CMK (cell line): ENCODE results near the gene GABRP.
"Not testable (repeated sequence)": the region's sequence is repeated elsewhere in the genome, so short reads cannot be mapped to it uniquely, and the experiment has no call there.

ENCODE experiments used
- DNase-seq: peaks from one replicate; pipeline ENCODE4 v3.0.0-alpha.2; 2010; ENCODE audit warnings: low read depth

Gene GABRP

GRCh38 chr5:170755679-170756456 is 27.7 kb upstream of the GABRP start:
- DNase-seq: no peak

GRCh38 chr5:170756691-170757090 is 26.8 kb upstream of the GABRP start:
- no peak for DNase-seq

- no peak for DNase-seq
Observed at GRCh38 chr5:170757182-170757601, 26.3 kb upstream of the GABRP start.

- no peak for DNase-seq
Observed at GRCh38 chr5:170757669-170758068, 25.9 kb upstream of the GABRP start.

GRCh38 chr5:170758481-170758880 is 25.0 kb upstream of the GABRP start:
- no peak for DNase-seq

DNA sequence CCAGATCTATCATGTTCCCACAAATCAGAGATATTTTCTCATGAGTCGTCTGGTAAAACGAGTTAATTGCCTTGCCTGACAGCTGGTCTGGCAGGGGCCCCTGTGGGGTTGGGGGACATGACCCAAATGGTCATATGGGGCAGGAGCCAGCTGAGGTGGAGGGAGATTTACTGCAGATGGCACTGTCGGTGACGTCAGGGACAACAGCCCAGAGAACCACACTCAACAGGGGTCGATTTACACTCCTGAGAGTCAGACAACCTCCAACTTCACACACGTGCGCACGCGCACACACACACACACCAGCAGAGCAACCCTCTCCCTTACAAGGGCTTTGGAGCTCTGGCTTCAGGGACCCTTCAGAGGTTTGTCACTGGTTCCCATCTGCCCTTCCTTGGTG is 23.4 kb upstream of the GABRP start:
- no peak for DNase-seq

- DNase-seq: no peak
Observed at GRCh38 chr5:170761048-170761707, 22.3 kb upstream of the GABRP start.

GRCh38 chr5:170761708-170762066 is 21.8 kb upstream of the GABRP start:
- no peak for DNase-seq

DNA sequence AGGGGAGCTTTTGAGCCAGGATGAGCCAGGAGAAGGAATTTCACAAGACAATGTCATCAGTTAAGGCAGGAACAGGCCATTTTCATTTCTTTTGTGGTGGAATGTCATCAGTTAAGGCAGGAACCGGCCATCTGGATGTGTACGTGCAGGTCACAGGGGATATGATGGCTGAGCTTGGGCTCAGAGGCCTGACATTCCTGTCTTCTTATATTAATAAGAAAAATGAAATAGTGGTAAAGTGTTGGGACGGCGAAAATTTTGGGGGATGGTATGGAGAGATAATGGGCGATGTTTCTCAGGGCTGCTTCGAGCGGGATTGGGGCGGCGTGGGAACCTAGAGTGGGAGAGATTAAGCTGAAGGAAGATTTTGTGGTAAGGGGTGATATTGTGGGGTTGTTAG is 21.2 kb upstream of the GABRP start:
- DNase-seq: not testable (repeated sequence)

- not testable (repeated sequence) for DNase-seq
Observed at GRCh38 chr5:170765868-170766267, 17.7 kb upstream of the GABRP start.

DNA sequence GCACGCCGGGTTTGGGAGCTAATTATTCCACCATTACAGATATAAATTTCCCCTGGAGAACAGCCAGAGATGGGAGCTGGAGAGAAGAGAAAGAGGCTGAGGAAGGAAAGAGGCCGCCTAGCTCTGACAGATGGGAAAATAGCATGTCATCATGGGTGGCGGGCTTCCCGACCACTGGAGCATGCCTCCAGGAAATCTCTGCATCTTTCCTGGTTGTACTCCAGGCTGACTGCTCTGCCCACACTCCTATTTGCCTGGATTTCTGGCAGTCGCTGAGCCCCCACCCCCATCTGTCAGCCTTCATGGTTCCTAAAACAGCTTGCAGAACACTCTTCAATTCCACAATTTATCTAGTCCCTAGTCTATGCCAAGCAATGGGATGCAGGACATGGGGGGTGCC is 14.3 kb upstream of the GABRP start:
- no peak for DNase-seq

- no peak for DNase-seq
Observed at GRCh38 chr5:170769898-170770416, 13.6 kb upstream of the GABRP start.

DNA sequence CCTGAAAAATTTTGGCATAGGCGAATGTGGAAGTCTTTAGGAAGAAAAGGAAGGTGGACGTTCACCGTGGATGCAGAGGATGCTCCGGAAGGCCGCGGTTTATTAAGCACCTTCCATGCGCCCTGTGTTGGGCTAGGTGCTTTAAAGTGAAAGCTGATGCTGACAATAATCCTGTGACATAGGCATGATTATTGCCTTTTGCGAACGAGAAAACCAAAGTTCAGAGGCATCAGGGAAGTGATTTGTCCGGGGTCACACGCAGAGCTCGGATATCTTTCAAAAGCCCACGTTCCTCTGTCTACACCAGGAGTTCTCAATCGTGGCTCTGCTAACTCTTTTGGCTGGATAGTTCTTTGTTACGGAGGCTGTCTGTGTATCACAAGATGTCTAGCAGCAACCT is 12.0 kb upstream of the GABRP start:
- no peak for DNase-seq

GRCh38 chr5:170773024-170773985 is 10.2 kb upstream of the GABRP start:
- DNase-seq: no peak

- DNase-seq: no peak
Observed at GRCh38 chr5:170774831-170775230, 8.7 kb upstream of the GABRP start.

DNA sequence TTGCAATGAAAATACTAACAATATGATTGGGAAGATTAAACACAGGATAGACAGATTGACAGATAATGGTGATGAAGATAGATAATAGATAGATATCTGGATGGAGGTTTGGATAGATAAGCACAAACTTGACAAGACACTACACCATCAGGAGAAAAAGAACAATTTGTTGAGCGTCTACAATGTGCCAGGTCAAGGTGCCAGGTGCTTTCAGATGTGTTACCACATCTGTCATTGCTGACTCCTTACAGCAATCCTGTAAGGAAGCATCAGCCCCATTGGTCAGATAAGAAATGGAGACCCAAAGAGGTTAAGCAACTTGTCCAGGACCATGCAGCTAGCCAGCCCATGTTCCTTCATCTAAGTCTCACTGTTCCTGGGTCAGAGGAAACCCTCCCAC is 1.6 kb upstream of the GABRP start:
- no peak for DNase-seq

- no peak for DNase-seq
Observed at GRCh38 chr5:170782438-170782837, 1.1 kb upstream of the GABRP start.

GRCh38 chr5:170785416-170785815 is 1.9 kb downstream of the GABRP start:
- DNase-seq: no peak

- DNase-seq: no peak
Observed at GRCh38 chr5:170787216-170787615, 3.7 kb downstream of the GABRP start.

GRCh38 chr5:170788626-170789304 is 5.2 kb downstream of the GABRP start:
- DNase-seq: no peak

DNA sequence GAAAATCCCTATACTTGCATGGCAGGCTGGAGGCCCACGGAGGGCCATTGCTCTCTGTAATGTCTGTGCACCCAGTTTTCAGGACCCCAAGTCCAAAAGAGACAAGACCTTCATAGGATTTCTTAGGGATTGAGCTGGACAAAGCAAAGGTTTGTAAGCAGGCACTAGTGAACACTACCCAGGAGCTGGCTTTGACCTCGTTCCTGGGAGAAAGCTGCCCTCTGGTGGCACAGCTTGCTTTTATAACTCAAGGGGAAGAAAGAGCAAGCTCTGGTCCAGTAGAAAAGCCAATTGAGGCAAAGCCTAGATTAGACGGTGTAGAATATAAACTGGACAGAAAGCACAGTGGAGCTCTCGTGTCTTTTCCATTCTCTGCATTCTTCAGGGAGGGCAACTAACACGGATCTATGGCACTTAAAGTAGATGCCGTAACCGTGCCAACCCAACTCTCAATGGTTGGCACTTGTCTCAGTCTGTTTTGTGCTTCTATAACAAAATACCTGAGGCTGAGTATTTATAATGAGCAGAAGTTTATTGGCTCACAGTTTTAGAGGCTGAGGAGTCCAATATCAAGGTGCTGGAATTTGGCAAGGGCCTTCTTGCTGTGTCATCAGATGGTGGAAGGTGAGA is 7.9 kb downstream of the GABRP start:
- no peak for DNase-seq
